ENCODE data around the gene KRT9. TPM values are rescaled to one million over a fixed set of nuclear protein-coding genes. Genes with fewer than 3 reads are reported as not detected.

The KRT9 gene
- total RNA-seq, 1 donor from 2014 or later: not detected

- ATAC-seq: no peak
- no peaks in the 10 kb centered on the region for H3K9me3 ChIP-seq
- intact Hi-C loops (cut with DNase I): no loop called here
Observed at GRCh38 chr17:41600318-41600717, 28.5 kb upstream of the KRT9 start.

GRCh38 chr17:41599680-41600079 lies 27.8 kb upstream of the KRT9 start:
- no peaks in the 10 kb centered on the region for H3K27me3 ChIP-seq
- no peaks in the 10 kb centered on the region for H3K9me3 ChIP-seq
- ATAC-seq: no peak
- intact Hi-C loops (cut with DNase I): no loop called here
- H3K27ac ChIP-seq: no peak overlapping the region
- peak; percentile 22 for DNase-seq
- H3K4me1 ChIP-seq: no peaks in the 10 kb centered on the region
- no peak for TF ChIP-seq CTCF (IDR thresholded peaks at IDR 0.05)
- H3K36me3 ChIP-seq: no peaks in the 10 kb centered on the region
- no peak overlapping the region for H3K4me3 ChIP-seq

More at GRCh38 chr17:41600318-41600717, 28.5 kb upstream of the KRT9 start:
- H3K27me3 ChIP-seq: no peaks in the 10 kb centered on the region
- H3K4me1 ChIP-seq: no peaks in the 10 kb centered on the region
- H3K4me3 ChIP-seq: no peak overlapping the region
- no peak for DNase-seq
- no peak overlapping the region for H3K27ac ChIP-seq
- no peaks in the 10 kb centered on the region for H3K36me3 ChIP-seq
- no peak for TF ChIP-seq CTCF (IDR thresholded peaks at IDR 0.05)

- no peak for TF ChIP-seq CTCF (IDR thresholded peaks at IDR 0.05)
- no peaks in the 10 kb centered on the region for H3K27me3 ChIP-seq
- no peaks in the 10 kb centered on the region for H3K4me1 ChIP-seq
- H3K27ac ChIP-seq: no peak overlapping the region
- peak; percentile 34 for DNase-seq
- no peaks in the 10 kb centered on the region for H3K9me3 ChIP-seq
- no peak overlapping the region for H3K4me3 ChIP-seq
- no peak for ATAC-seq
- H3K36me3 ChIP-seq: no peaks in the 10 kb centered on the region
- intact Hi-C loops (cut with DNase I): no loop called here
Observed at GRCh38 chr17:41595585-41595984, 23.7 kb upstream of the KRT9 start.

- Histone ChIP-seq H3K27ac (no peak overlapping the region), H3K27me3 (peaks cover 4% of the 10 kb centered on the region), H3K9me3 (no peaks in the 10 kb centered on the region), H3K4me3 (no peak overlapping the region), H3K4me1 (no peaks in the 10 kb centered on the region), H3K36me3 (no peaks in the 10 kb centered on the region)
- DNase-seq: no peak
- intact Hi-C loops (cut with DNase I): no loop called here
- no peak for ATAC-seq
- no peak for TF ChIP-seq CTCF (IDR thresholded peaks at IDR 0.05)
Observed at GRCh38 chr17:41594363-41594915, 22.6 kb upstream of the KRT9 start.

- Histone ChIP-seq H3K27ac (no peak overlapping the region), H3K36me3 (no peaks in the 10 kb centered on the region), H3K4me1 (no peaks in the 10 kb centered on the region), H3K9me3 (no peaks in the 10 kb centered on the region), H3K4me3 (no peak overlapping the region), H3K27me3 (peaks cover 4% of the 10 kb centered on the region)
- peak; percentile 27 for DNase-seq
- no peak for ATAC-seq
- intact Hi-C loops (cut with DNase I): no loop called here
- no peak for TF ChIP-seq CTCF (IDR thresholded peaks at IDR 0.05)
Observed at GRCh38 chr17:41593306-41593981, 21.6 kb upstream of the KRT9 start.
